Stimulated activated naive CD4-positive, alpha-beta T cell (primary cell): ENCODE data around the gene ETFB.
"Not testable (repeated sequence)": the region's sequence is repeated elsewhere in the genome, so short reads cannot be mapped to it uniquely, and the experiment has no call there.

Experiments
- DNase-seq, 6 experiments: peaks; one replicate each; lab custom pipeline; 2025; lab: John Stamatoyannopoulos, UW

The ETFB gene

GRCh38 chr19:51365965-51366388 is at the start of gene ETFB:
Gene ETFB, minus strand, starts transcription at chr19:51366388. Its CDS starts 62 bp downstream, at chr19:51366326.
- DNase-seq = no peak

- no peak for DNase-seq
Observed at GRCh38 chr19:51415187-51415586, 49.0 kb upstream of the ETFB start.

GRCh38 chr19:51410950-51411748 is 45.0 kb upstream of the ETFB start:
- no peak for DNase-seq

- peak in 1 of 6 experiments; percentile 4 for DNase-seq
Observed at GRCh38 chr19:51407511-51408131, 41.4 kb upstream of the ETFB start.

GRCh38 chr19:51402117-51402516 is 35.9 kb upstream of the ETFB start:
- no peak for DNase-seq

- not testable (repeated sequence) for DNase-seq
Observed at GRCh38 chr19:51399936-51400335, 33.7 kb upstream of the ETFB start.

- no peak for DNase-seq
Observed at GRCh38 chr19:51399231-51399630, 33.0 kb upstream of the ETFB start.

- peak in 1 of 6 experiments; percentile 14 for DNase-seq
Observed at GRCh38 chr19:51398096-51398704, 32.0 kb upstream of the ETFB start.

- DNase-seq = not testable (repeated sequence)
Observed at GRCh38 chr19:51397453-51397852, 31.3 kb upstream of the ETFB start.

- no peak for DNase-seq
Observed at GRCh38 chr19:51396175-51396574, 30.0 kb upstream of the ETFB start.

GRCh38 chr19:51394050-51394836 is 28.1 kb upstream of the ETFB start:
- peak; percentile 70 to 88 (median 86) for DNase-seq

GRCh38 chr19:51392701-51393100 is 26.5 kb upstream of the ETFB start:
- no peak for DNase-seq

- DNase-seq = no peak
Observed at GRCh38 chr19:51391073-51391611, 25.0 kb upstream of the ETFB start.

- DNase-seq = no peak
Observed at GRCh38 chr19:51389143-51389542, 23.0 kb upstream of the ETFB start.

GRCh38 chr19:51387924-51388389 is 21.8 kb upstream of the ETFB start, which contains the start of gene LIM2:
Gene LIM2, minus strand, starts transcription at chr19:51387974. Its CDS starts 531 bp downstream, at chr19:51387443.
- no peak for DNase-seq

GRCh38 chr19:51386882-51387520 is 20.8 kb upstream of the ETFB start:
- no peak for DNase-seq

GRCh38 chr19:51382004-51382403 is 15.8 kb upstream of the ETFB start:
- DNase-seq = no peak

- no peak for DNase-seq
Observed at GRCh38 chr19:51380379-51380778, 14.2 kb upstream of the ETFB start.

GRCh38 chr19:51377422-51377821 is 11.2 kb upstream of the ETFB start:
- no peak for DNase-seq

GRCh38 chr19:51375504-51376221 is 9.5 kb upstream of the ETFB start:
- no peak for DNase-seq
